ENCODE data around the gene TINCR. TPM values are rescaled to one million over a fixed set of nuclear protein-coding genes. Genes with fewer than 3 reads are reported as not detected.
"Not testable (repeated sequence)": the region's sequence is repeated elsewhere in the genome, so short reads cannot be mapped to it uniquely, and the experiment has no call there.

The TINCR gene
- total RNA-seq, 4 donors from 2014 or later, result 19.6 to 44.2 (median 28.0) TPM

- Histone ChIP-seq H3K4me1 (no peaks in the 10 kb centered on the region), H3K27me3 (no peaks in the 10 kb centered on the region), H3K36me3 (peaks cover 38 to 92% (median 72%) of the 10 kb centered on the region in 3 donors), H3K4me3 (no peak overlapping the region), H3K9me3 (no peaks in the 10 kb centered on the region), H3K27ac (no peak overlapping the region)
- 91 to 94% methylated on average over 5 to 16 of the region's 16 CpGs for WGBS, 2 donors
- intact Hi-C loops (cut with DNase I), result no loop called here
- no peak for DNase-seq
- no peak for TF ChIP-seq CTCF (IDR thresholded peaks at IDR 0.05)
- no peak for TF ChIP-seq POLR2A (IDR thresholded peaks at IDR 0.05)
Observed at GRCh38 chr19:5609881-5610448, 42.2 kb upstream of the TINCR start.

GRCh38 chr19:5608766-5609165 is 41.0 kb upstream of the TINCR start:
- peaks cover 37 to 92% (median 72%) of the 10 kb centered on the region in 3 donors for H3K36me3 ChIP-seq
- WGBS, 2 donors, result 93 to 96% methylated on average over 8 to 9 of the region's 9 CpGs
- H3K4me1 ChIP-seq; DNase-seq; H3K4me3 ChIP-seq; intact Hi-C loops (cut with DNase I); H3K27me3 ChIP-seq; H3K9me3 ChIP-seq; H3K27ac ChIP-seq: not testable (repeated sequence)

GRCh38 chr19:5608291-5608690 is 40.5 kb upstream of the TINCR start:
- no peak for DNase-seq
- intact Hi-C loops (cut with DNase I), result no loop called here
- no peak overlapping the region for H3K4me3 ChIP-seq
- H3K9me3 ChIP-seq, result no peaks in the 10 kb centered on the region
- H3K4me1 ChIP-seq, result no peaks in the 10 kb centered on the region
- peaks cover 36 to 92% (median 71%) of the 10 kb centered on the region in 3 donors for H3K36me3 ChIP-seq
- H3K27ac ChIP-seq, result no peak overlapping the region
- TF ChIP-seq POLR2A (IDR thresholded peaks at IDR 0.05), result no peak
- no peak for TF ChIP-seq CTCF (IDR thresholded peaks at IDR 0.05)
- H3K27me3 ChIP-seq, result no peaks in the 10 kb centered on the region
- 80 to 94% methylated on average over 4 to 9 of the region's 10 CpGs for WGBS, 2 donors

- no peak for TF ChIP-seq CTCF (IDR thresholded peaks at IDR 0.05)
- no peak for TF ChIP-seq POLR2A (IDR thresholded peaks at IDR 0.05)
- intact Hi-C loops (cut with DNase I), result no loop called here
- Histone ChIP-seq H3K4me3 (no peak overlapping the region), H3K4me1 (no peaks in the 10 kb centered on the region), H3K36me3 (peaks cover 30 to 92% (median 71%) of the 10 kb centered on the region in 3 donors), H3K9me3 (no peaks in the 10 kb centered on the region), H3K27ac (no peak overlapping the region), H3K27me3 (no peaks in the 10 kb centered on the region)
- WGBS, 2 donors, result 87 to 91% methylated on average over 16 of the region's 16 CpGs
- no peak for DNase-seq
Observed at GRCh38 chr19:5607318-5608275, 39.8 kb upstream of the TINCR start.

- Histone ChIP-seq H3K36me3 (peaks cover 29 to 100% (median 75%) of the 10 kb centered on the region in 3 donors), H3K27me3 (no peaks in the 10 kb centered on the region), H3K4me3 (no peak overlapping the region), H3K9me3 (no peaks in the 10 kb centered on the region), H3K27ac (no peak overlapping the region), H3K4me1 (no peaks in the 10 kb centered on the region)
- no peak for DNase-seq
- 85 to 90% methylated on average over 2 to 3 of the region's 3 CpGs for WGBS, 2 donors
- TF ChIP-seq POLR2A (IDR thresholded peaks at IDR 0.05), result no peak
- TF ChIP-seq CTCF (IDR thresholded peaks at IDR 0.05), result no peak
- intact Hi-C loops (cut with DNase I), result no loop called here
Observed at GRCh38 chr19:5605362-5605761, 37.6 kb upstream of the TINCR start.

Measured in esophagus squamous epithelium (tissue), 5 donors.